ENCODE data around the gene NFIL3.

GRCh38 chr9:91415290-91415689, 8.3 kb downstream of the NFIL3 start:
- TF ChIP-seq CTCF (IDR thresholded peaks at IDR 0.05; ENCODE audit: insufficient read depth, low read length, poor library complexity, severe bottlenecking) (no peak), EZH2phosphoT487 (conservative IDR thresholded peaks at IDR 0.05; ENCODE audit: low read length) (no peak)
